GM19035 (cell line): ENCODE data around the gene MRGPRE.

Experiments used
- ATAC-seq: cut with Tn5 transposase; IDR thresholded peaks from one replicate; pipeline ENCODE4 v1.9.1; 2021; ENCODE audit not compliant: unreplicated experiment

Gene MRGPRE

GRCh38 chr11:3215346-3216026 lies 16.7 kb downstream of the MRGPRE start:
- ATAC-seq, result no peak

DNA sequence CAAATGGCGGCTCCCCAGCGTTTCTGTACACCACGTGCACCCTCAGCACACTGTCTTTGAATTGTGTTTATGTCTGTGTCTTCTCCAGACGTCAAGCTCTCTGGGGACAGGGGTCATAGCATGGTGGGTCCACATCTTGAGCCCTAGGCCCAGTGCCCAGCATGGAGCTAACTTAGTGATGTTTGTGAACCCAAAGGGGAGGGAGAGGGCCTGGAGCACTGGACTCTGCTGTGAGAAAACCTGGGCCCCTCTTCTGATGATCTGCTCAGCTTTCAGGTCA lies 17.9 kb downstream of the MRGPRE start:
- no peak for ATAC-seq

DNA sequence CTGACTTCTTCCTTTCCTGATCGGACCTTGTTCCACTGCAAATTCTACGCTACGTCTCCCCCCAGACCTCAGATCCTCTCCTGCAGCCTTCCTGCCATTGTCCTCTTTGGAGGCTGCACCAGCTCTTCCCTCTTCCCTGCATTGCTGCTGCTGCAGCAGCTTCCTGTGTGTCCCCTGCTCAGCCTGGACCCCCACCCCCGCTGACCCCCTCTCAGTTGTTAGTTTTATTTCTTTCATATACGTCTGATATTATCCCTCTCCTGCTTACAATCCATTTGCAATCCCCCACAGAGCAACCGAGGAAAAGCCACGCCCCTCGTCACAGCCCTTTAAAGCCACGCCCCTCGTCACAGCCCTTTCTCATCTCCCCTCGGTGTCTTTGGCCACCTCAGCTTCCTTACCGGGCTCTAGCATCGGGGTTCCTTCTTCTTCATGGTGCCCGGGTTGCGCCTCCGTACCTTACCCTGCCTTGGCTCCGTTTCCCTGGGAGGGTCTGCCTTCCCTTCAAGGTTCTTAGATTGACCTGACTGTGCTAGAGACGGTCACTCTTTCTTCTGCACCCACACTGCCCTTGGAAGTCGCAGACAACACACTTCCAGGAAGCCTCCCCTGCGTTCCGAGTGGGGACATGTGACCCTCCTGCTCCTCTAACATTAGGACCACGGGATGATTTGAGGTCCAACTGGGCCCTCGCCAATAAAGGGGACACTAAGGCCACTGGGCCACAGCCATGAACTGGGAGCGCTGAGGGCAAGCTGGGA lies 18.4 kb downstream of the MRGPRE start:
- ATAC-seq, result no peak

DNA sequence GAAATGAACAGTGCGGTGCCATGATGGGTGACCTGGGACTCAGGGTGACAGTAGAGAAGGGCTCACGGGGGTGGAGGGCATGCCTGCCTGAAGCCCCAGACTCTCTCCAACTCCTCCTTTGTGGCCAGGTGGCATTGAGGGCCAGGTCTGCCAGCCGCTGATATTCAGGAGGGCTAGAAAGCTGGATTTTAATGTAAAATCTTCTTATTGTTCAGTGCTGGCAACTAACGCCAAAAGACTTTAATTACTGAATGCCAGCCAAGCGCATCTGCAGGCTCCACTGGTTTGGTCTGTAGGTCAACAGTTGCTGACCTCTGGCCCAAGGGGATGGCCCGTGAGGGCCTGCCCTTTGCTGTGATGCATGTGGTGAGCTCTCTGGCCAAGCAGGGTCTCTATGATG lies 23.9 kb downstream of the MRGPRE start:
- ATAC-seq, result no peak

DNA sequence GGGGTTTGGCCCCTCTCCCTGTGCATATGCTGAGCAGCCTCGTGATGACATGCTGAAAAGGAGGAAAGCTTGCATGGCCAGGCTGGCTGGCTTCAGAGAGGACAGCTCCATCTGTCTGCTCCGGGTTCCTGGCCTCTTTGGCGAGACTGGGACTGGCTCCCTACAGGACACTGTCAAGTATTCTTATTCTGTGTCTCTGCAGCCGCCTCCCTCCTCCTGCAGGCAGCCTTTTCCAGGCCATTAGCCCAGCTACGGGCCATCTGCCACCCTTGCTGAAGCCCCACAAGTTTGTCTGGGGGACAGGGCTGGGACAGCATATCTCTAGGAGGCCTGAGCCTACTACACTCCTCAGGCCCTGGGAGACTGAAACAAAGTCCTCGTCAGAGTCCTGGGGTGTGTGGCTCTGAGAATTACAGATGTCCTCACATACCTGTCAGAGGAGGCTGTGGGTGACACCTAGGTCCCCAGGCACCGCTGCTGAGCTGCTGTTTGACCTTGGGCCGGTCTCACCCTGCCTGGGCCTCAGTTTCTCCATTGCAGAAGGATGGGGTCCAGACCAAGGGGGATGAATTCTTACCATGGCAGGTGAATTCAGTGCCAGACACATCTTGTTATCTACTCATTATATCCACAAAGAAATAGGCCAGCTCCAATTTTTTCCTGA lies 24.6 kb downstream of the MRGPRE start:
- no peak for ATAC-seq

DNA sequence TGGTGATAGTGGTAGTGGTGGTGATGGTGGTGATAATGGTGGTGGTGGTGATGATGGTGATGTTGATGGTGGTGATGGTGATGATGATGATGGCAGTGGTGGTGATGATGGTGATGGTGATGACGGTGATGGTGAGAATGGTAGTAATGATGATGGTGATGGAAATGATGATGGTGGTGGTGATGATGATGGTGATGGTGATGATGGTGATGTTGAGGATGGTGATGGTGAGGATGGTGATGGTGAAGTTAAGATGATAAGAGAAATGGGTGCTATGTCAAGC lies 25.4 kb downstream of the MRGPRE start:
- ATAC-seq, result no peak

DNA sequence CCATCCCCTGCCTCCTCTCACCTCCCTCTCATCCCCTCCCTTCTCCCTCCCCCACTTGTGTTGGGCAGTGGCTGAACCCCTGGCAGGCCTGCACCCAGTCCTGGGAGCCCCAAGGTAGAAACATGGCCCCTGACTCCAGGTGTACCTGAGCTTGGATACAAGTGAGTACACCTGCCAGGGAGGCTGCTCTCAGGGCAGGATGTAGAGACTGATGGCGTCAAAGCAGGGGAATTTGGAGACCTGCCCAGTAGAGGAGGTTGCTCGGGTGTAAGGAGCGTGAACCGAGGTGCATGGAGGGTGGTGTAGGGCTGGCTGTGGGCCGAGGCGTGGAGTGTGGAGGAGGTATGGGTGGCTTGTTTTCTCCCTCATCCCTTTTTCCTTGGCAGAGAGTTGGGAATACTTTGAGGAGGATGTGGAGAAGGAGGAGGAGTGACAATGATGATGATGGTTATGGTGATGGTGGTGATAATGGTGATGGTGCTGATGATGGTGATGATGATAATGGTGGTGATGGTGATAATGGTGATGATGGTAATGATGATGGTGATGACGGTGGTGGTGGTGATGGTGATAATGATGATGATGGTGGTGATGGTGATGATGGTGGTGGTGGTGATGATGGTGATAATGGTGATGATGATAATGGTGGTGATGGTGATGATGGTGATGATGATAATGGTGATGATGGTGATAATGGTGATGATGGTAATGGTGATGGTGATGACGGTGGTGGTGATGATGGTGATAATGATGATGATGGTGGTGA lies 25.9 kb downstream of the MRGPRE start:
- ATAC-seq, result no peak

DNA sequence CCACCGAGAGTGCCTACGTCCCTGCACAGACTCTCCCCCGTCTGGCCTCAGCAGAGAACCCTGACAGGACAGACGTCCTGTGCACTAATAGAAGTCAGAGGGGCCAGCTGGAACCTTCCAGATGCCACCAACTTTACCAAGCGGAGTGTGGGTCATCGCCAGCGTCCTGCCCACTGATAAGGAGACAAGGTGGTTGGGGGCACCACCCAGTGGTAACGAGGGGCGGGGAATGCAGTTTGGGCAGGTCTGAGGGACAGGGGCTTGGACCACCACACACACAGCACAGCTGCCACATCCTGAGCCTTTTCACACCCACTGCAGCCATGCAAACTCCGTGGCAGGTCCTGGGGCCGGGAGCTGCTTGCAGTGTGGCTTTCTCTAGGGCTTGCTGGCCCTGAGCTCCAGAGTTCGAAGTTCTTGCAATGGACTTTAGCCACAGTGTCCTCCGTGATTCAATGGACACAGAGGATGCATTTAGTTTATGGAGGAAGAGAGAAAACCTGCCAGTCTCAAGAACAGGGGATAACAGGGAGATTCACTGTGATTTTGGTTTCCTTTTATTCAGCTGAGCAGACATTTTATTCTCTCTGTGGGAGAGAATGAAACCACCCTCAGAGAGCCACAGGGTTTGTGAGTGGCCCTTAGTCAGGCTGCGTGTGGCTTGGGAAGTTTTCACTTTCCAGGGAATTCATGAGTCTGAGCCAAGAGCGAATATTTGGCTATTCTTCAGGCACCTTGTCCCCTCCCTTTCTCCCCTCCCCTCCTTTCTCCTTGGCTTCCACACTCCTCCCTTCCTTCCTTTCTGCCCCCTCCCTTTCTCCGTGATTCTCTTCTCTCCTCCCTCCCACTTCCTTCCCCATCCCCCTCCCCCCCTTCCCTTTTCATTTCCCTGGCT lies 26.7 kb downstream of the MRGPRE start:
- no peak for ATAC-seq

DNA sequence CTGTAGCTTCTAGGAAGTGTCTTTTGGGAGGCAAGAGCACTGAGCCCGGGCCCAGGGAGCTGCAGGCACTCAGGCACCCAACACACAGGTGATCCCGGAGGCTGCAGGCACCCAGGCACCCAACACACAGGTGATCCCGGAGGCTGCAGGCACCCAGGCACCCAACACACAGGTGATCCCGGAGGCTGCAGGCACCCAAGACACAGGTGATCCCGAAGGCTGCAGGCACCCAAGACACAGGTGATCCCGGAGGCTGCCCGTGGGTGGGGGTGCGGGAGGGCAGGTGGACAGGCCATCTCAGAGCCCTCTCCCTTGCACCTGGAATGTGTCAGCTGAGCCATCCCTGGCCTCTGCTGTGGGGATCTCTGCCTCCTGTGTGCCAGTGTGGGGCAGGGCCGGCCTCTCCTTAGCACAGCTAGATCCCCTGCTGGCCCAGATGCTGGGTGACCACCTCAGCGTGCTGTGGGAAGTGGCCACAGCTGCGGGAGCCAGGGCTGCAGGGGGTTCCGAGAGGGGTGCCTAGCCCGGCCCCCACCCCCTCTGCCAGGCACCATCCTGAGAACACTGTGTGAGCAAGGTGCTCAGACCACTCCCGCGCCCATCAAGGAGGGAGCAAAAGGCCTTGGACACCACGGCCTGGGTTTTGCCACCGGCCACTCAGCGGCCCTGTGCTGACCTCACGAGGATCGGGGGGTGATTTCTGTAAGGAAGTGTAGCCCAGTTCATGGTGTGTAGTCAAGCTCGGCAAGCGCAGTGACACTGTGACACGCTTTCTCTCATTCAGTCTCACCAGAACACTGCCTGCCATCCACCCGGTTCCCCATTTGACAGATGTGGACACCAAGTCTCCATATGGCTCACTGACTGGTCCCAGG lies 27.8 kb downstream of the MRGPRE start:
- no peak for ATAC-seq

GRCh38 chr11:3203221-3204043 lies 28.8 kb downstream of the MRGPRE start:
- ATAC-seq, result no peak

GRCh38 chr11:3202759-3203158 lies 29.5 kb downstream of the MRGPRE start:
- ATAC-seq, result no peak

DNA sequence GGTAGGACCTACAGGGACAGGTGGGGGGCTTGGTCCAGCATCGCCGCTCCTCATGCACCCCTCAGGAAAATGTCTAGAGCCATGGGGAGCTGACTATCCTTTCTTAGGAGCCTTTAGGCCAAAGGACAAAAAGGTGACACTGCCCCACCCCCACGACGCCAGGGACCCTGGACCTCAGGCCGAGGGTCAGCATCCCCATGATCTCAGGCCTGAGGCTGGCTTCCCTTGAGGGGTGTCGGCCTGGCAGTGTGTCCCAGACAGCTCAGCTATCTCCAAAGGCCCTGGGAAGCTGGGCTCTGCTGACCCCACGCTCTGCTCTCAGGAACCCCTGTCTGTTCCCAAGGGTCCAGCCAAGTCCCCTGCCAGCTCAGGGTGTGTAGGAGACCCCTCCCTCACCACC lies 29.9 kb downstream of the MRGPRE start:
- ATAC-seq, result no peak

DNA sequence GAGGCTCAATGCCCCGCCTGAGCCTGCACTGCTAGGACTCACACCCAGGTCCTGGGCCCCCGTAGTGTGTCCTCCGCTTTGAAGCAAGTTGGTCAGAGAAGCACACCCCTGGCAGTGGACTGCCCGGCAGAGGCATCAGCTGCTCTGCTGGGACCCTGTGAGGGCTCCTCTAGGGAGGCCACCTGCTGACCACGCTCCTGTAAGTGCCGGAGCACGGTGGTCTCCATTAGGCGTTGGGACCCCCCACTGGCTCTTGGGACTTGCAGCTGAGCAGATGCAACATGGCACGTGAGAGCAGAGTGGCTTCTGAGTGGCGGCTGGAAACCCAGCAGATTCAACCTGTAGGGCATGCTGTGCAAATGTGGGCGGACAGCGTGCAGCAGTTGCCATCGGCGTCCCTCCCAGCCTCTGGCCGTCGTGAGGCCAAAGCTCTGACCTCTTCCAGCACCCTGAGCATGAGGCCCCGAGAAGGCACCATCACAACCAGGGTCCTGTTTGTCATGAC lies 30.5 kb downstream of the MRGPRE start:
- ATAC-seq, result no peak

DNA sequence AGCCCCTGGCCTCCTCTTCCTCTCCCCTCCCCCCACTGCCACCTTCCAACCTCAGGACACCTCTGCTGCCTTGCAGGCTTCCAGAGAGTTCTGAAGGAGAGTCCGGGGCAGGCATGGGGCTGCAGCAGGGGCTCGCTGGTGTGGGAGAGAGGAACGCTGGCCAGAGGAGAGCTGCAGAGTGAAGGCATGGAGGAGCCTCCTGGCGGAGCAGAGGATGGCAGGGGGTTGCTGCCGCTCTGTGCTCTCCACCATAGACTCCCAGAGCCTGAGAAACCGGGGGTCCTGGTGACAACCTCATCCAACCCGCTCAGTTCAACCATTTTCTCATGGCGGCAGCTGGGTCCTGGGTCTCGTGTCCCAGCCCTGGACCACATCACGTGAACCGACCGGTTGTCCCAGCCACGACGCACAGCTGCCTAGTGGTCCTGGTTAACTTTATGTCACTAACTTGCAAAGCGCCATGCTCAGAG lies 31.1 kb downstream of the MRGPRE start:
- ATAC-seq, result no peak

DNA sequence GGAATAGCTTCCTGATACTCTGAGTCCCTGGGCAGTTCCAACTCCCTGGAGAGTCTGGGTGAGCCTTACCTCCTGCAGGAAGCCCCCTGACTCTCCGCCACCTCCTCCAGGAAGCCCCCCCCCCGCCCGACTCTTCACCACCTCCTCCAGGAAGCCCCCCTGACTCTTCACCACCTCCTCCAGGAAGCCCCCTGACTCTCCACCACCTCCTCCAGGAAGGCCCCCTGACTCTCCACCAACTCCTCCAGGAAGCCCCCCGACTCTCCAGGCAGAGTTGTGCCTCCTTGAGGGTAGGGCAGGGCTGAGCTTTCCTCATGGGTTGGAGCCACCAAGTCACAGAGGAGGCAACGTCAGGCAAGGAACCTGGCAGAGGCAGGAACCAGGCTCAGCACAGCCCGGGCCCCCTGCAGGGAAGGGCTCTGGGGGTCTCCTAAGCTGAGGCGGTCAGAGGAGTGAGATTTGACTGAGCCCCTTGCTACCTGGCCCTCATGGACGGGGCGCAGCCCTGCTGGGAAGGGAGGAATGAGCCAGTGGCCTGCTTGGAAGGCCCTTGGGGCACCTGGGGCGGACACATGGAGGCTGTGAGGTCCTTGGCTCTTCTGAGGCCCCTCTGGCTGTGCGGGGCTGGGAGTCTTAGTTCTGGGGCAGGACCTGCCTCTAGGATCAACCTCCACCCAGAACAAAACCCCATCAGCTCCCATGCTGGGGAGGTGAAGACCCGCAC lies 31.7 kb downstream of the MRGPRE start:
- ATAC-seq, result no peak

GRCh38 chr11:3199537-3200295 lies 32.5 kb downstream of the MRGPRE start:
- no peak for ATAC-seq

DNA sequence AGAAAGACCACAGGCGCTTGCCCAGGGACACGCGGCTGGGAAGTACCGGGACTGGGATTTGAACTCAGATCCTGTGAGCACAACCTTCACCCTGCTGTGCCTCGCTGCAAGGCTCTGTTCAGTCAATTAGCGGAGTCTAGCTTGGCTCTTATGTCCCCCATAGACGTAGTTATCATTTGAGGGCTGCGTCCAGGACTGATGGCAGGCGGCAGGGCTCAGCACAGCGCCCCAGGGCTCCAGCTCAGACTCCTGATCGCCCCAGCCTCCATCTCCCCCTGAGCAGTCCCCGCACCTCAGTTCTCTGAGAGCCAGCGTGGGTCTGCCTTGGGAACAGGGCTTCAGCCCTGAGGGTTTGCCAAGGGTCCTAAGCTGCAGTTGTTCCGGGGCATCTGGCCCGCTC lies 33.4 kb downstream of the MRGPRE start:
- ATAC-seq, result no peak
